Stimulated activated CD8-positive, alpha-beta memory T cell treated with anti-CD3 and anti-CD28 coated beads, Interleukin-15, amount 100 ng/mL, for 1 hour (primary cell): ENCODE results near the gene DAD1.
"Not testable (repeated sequence)": the region's sequence is repeated elsewhere in the genome, so short reads cannot be mapped to it uniquely, and the experiment has no call there.

Source experiments
- DNase-seq: peaks from one replicate; pipeline ENCODE4 v3.0.0-alpha.2; 2020; ENCODE audit warnings: low read depth

Gene DAD1

DNA sequence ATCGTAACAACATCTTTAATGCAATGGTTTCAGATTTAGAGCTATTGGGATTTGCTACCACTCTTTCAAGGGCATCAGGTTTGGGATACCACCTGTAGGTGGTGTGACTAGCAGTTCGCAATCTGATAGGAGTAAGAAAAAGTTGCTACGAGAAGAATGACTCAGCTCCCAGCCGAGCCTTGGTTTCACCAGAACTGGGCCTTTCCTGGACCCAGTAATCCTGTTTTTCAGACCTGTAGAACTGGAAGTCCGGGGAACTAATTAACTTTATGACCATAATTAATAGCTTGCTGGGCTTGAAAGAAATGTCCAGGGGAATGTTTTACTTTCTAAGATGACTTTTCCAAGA, 9.8 kb upstream of the DAD1 start:
- DNase-seq, result no peak

DNA sequence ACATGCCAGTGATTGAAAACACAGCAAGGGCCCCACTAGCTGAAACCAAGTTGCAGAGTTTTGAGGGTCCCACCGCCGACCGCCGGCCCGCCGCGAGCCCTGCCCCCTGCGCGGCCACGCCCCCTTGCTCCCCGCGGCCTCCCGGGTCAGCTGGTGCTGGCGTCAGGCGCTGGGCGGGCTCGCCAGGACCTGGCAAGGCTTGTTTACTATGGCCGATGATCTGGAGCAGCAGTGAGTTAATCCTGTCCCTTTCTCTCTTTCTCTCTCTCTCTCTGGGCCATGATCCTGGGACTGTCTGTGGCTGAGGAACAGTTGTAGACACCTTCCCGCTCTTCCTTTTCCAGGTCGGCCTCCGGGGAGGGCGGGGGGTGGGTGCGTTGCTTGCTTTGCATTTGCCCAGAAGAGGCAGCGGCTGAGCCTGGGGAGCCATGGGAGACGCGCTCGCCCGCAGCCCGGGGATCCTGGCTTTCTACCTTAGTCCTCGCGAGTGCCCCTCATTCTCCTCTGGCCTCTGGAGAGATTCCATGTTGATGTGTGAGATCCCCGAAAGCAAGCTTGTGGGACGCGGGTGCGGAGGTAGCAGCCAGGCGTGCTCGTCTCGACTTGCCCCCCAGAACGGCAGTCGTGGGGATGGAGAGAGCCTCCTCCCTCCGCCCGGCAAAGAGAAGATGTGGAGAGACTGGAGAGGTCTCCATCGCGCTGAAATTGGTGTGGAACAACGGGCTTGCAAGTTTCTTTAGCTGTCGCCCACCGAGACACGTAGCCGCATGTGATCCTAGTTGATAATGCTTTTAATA, 9.3 kb upstream of the DAD1 start, which contains the start of gene ABHD4:
TSS of gene ABHD4 (plus strand) at position 202 of the 797 bp plus-strand sequence. CDS start at position 209, 7 bp downstream.
- no peak for DNase-seq

- no peak for DNase-seq
Observed at GRCh38 chr14:22597771-22598098, 8.7 kb upstream of the DAD1 start.

DNA sequence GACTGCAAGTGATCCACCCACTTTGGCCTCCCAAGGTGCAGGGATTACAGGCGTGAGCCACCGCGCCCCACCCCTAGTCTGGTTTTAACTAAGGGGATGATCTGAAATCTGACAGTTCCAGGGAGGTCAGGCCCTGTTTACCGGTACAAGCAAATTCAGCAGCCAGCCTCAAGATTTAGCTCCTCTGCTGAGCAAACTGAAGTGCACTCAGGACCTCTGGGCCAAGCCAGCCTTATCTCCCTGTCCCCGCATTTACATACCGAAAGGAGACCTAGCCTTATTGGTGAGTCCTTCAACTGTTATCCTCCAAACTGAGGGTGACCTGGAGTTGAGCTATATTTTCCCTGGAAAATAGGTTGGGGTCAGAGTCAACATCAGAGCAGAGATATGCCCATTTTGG, 8.2 kb upstream of the DAD1 start:
- DNase-seq, result no peak

GRCh38 chr14:22596354-22596879, 7.4 kb upstream of the DAD1 start:
- no peak for DNase-seq

DNA sequence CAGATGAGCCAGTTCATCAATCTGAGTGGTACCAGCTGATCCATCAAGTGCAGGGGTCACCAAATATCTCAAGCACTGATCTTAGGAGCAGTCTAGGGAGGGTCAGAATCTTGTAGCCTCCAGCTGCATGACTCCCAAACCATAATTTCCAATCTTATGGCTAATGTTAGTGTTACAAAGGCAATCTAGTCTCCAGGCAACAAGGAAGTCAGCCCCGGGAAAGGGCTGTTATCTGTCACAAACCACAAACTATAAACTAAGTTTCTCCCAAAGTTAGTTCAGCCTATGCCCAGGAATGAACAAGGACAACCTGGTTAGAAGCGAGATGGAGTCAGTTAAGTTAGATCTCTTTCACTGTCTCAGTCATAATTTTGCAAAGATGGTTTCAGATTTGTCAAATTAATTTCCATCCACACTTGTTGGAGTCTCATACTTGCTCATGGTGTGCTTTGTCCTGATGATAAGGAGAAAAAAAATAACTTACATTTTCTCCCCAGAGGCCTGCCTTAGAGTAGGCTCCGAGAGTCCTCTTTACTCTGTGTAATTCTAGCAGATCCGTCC, 5.2 kb upstream of the DAD1 start:
- no peak for DNase-seq

- DNase-seq, result no peak
Observed at GRCh38 chr14:22593601-22594000, 4.6 kb upstream of the DAD1 start.

DNA sequence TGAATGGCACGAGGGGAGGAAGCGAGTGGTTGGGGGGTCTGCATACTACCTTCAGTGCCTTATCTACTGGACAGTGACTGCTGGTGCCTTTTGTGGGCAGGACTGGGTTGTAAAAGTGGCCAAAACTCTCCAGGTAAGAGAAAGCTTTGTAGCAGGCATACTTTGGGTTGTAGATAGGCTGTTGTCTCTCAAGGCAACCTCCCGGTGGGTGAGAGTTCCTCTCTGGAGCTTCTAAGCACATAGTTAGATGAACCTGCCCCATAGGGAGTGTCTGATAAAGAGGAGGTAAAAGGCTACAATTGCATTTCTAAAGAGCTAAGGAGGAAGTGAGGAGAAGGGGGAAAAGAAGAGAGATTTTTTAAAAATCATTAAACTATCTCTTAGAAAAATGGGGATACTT, 4.2 kb upstream of the DAD1 start:
- DNase-seq, result no peak

- no peak for DNase-seq
Observed at GRCh38 chr14:22588526-22589095, 413 bp downstream of the DAD1 start.

- DNase-seq, result not testable (repeated sequence)
Observed at GRCh38 chr14:22587677-22588422, 1.2 kb downstream of the DAD1 start.

DNA sequence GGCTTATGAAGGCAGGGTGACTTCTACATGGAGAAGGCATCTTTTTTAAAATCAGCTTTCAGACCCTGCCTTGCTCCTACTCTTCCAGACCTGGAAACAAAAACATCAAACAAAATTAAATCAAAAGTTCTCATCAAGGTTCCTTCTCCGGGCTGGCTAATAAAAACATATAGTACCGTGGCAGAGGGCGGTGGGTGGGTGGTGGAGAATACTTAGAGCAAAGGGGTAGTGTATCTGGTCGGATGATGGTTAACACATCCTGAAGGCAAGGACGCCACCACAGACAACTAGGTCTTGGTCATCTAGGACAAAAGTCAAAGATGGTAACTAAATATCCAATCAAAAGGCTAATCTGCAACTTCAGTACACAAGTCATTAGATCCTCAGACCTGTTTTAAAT, 1.8 kb downstream of the DAD1 start:
- no peak for DNase-seq

DNA sequence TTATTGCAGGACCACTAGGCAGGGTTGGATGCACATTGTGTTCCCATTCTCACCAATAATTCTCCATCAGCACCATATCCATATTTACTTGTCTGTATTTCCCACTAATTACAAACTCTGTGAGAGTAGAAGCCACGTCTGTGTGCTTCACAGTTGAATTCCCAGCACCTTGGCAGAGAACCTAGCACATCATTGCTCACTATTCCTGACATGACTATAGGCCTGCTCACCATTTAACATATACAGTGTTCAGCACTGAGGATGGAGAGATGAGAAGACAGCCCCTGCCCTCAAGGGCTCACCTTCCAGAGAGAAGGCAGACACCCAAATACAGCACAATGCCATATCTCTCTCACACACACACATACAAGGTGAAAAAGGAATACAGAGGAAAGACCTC, 5.0 kb downstream of the DAD1 start:
- DNase-seq, result no peak

- DNase-seq, result no peak
Observed at GRCh38 chr14:22580625-22581024, 8.4 kb downstream of the DAD1 start.

- no peak for DNase-seq
Observed at GRCh38 chr14:22579881-22580280, 9.1 kb downstream of the DAD1 start.

GRCh38 chr14:22579236-22579635, 9.8 kb downstream of the DAD1 start:
- no peak for DNase-seq

DNA sequence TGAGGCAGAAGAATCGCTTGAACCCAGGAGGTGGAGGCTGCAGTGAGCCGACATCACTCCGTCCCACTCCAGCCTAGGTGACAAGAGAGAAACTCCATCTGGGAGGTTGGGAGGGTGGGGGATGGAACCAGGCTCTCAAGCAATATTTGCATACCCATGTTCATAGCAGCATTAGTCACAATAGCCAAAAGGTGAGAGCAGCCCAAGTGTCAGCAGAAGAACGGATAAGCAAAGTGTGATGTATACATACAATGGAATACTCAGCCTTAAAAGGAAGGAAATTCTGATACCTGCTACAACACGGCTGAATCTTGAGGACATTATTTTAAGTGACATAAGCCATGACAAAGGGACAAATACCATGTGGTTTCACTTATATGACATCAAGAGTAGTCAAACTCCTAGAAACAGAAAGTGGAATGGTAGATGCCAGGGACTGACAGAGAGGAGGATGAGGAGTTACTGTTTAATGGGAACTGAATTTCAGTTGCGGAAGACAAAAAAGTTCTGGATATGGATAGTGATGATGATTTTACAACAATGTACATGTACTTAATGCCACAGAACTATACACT, 11.6 kb downstream of the DAD1 start:
- no peak for DNase-seq

- DNase-seq, result no peak
Observed at GRCh38 chr14:22573804-22574203, 15.2 kb downstream of the DAD1 start.

- no peak for DNase-seq
Observed at GRCh38 chr14:22572562-22573058, 16.4 kb downstream of the DAD1 start.

DNA sequence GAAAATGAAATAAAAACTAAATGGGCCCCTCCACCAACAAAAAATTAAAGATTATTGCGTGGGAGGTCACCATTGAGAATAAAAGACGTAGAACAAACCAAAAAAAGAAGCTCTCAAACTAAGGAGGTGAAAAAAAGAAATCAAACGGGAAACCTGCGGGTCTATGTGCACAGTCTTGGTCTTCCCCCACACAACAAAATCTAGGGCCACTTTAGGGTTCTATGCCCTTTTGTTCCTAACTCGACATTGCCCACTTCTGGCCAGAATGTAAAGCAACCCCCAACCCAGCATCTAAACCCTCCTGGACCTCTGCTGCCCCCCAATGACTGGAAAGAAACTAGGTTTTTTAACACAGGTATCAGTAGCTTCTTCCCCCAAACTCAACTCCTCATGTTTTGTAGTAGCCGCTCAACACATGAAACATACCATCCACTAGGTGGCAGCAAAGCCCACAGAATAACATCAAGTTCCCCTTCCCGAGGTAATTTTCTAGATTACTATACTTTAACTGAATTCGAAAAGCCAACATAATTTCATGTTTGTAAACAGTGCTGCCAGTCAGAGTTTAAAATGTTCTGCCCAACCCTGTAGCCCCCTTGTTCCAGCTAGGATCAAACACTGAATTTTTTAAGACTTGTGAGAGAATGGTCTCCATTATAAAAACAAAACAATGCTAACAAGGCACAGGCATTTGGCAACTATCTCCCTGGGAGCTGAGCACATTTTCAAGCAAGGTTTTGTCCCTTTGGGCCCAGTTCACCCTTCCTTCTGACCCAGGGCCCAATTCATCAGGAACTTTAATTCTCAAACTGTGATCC, 18.7 kb downstream of the DAD1 start:
- DNase-seq, result peak; percentile 65

DNA sequence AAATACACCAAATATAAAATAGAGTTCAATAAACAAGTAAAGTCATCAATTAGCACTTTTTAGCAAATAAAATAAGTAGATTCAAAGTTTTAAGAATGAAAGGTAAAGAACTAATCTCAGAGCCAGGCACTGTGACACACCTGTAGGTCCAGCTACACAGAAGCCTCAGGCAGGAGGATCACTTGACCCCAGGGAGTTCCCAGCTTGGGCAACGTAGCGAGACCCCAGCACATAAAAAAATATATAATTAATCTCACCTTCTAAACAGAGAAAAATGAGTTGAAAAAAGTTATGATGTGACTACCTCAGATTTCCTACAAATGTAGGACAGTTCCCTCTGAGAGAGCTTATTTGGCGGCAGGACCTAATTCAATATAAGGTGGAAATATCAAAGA, 19.3 kb downstream of the DAD1 start:
- DNase-seq, result no peak

GRCh38 chr14:22569106-22569736, 19.8 kb downstream of the DAD1 start:
- DNase-seq, result no peak
